ENCODE results near the gene ASF1A.

- TF ChIP-seq CTCF (IDR thresholded peaks at IDR 0.05) = no peak
- TF ChIP-seq ZFX (IDR thresholded peaks at IDR 0.05; ENCODE audit: borderline replicate concordance) = no peak
Measured at GRCh38 chr6:118945217-118945616, 51.3 kb downstream of the ASF1A start.

Data from 22Rv1 (cell line).